ENCODE measurements around the gene GALNT1.

Gene GALNT1

DNA sequence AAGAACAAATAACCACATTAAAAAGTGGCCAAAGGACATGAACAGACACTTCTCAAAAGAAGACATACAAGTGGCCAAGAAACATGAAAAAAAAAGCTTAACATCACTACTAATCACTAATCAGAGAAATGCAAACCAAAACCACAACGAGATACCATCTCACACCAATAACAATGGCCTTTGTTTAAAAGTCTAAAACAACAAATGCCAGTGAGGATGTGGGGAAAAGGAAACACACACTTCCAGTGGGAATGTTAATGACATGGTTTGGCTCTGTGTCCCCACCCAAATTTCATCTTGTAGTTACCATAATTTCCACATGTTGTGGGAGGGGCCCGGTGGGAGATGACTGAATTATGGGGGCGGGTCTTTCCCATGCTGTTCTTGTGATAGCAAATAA lies 147.1 kb downstream of the GALNT1 start:
- DNase-seq, result no peak

DNA sequence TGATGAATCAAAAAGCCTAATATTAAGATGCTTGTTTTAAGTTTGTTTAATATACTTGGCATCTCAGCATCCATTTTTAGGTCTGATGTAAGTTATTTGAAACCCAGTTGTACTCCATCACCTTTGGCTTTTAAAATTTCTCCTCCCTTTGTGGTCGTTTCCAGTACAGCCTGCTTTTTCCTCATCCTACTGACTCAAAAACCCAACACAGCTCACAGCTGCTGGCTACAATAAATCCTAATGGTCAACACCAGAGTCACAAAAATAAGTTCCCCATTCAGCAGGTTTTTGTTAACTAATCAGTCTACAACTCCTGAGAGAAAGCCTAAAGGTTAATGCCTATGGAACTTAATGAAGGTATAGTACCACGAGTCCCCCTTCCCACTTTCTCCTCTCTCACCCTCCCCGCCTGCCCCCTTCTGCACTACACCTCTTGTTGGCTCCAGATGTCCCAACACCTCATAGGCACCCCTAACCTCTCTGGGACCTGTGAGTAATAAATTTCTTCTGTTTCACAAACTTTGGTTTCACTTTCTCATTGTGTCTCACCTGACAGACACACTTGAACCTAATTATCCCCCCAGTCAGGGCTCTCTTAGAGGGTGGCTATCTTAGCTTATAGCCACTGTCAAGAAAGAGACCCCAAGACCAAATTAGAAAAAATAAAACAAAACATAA lies 148.6 kb downstream of the GALNT1 start:
- DNase-seq, result no peak

DNA sequence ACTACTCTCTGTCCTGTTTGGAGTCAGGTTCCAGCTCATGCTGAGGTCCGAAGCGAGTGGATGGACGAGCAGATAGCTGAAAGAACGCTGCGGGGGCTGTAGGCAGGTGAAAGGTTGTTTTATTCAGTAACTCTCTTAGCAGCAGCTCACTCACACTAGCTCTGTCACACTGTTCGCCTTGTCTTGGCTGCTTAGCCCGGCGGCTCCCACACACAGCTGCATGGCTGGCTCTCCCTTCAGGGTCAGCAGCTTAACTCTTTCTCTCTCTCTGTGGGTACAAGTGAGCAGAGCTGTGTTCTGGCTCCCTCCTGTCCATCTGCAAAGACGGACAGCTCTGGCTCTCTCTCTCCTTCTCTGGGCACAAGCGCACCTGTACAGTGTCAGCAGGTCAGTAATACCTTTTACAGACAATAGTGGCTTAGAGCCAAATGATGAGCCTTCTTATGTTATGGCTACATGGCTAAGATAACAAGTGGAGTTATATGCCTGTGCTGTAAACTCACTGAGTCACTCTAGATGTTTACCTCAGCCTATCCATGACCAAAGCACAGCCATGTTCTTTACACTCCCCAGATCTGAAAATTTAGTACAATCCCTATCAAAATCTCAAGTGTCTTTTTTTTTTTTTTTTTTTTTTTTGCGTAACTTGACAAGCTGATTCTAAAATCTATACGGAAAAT lies 149.3 kb downstream of the GALNT1 start:
- DNase-seq, result peak; percentile 3

GRCh38 chr18:35731701-35732100 lies 150.2 kb downstream of the GALNT1 start:
- DNase-seq, result peak; percentile 63

- no peak for DNase-seq
These were observed 150.6 kb downstream of the GALNT1 start for GRCh38 chr18:35732162-35732561.

DNA sequence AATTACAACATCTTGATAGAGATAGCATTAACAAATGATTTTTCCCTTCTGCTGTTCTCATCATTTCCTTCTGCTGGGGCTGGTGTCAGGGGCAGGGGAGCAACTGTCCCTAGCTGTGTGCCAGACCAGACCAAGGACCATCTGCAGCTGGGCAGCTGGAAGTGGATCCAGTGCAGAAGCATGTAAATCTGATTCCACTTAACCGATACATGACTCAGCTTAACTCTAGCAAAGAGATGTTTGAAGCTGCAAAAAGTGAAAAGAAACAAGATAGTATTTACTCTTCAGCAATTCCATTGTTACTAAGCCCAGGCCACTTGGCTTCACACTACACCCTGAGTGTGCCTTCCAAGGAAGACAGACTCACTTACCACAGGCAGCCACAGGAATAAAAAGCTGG lies 151.1 kb downstream of the GALNT1 start:
- no peak for DNase-seq

DNA sequence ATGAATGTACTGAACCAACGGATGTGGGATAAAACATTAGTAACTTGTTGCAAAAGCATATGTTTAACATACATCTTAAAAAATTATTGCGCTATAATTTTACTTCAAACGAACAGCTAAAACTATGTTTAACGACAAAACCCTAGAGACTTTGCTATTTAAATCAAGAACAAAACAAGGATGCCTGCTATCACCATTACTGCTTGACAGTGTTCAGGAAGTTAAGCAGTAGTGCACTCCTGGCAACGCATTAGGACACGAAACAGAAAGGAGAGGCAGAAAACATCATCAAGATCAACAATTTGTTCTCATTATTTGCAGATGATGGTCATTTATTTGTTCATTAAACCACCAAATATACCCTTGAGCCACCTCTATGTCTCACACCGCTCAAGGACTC lies 151.9 kb downstream of the GALNT1 start:
- no peak for DNase-seq

GRCh38 chr18:35736696-35737095 lies 155.2 kb downstream of the GALNT1 start:
- DNase-seq, result no peak

DNA sequence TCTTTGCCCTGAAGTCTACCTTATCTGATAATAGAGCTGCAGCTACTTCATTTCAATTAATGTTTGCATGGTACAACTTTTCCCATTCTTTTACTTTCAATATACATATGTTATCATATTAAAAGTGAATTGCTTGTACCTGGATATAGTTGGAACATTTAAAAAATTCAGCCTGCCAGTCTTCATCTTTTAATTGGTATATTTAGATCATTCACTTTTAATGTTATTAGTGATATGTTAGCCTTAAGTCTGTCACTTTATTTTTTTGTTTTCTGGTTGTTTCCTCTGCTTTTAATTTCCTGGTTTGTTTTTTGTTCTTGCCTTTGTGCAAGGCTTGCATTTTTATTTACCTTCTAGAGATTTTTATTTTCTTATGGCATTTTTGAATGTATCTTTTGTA lies 158.2 kb downstream of the GALNT1 start:
- DNase-seq, result no peak

GRCh38 chr18:35740656-35741055 lies 159.1 kb downstream of the GALNT1 start:
- no peak for DNase-seq

GRCh38 chr18:35743916-35744315 lies 162.4 kb downstream of the GALNT1 start:
- DNase-seq, result no peak

DNA sequence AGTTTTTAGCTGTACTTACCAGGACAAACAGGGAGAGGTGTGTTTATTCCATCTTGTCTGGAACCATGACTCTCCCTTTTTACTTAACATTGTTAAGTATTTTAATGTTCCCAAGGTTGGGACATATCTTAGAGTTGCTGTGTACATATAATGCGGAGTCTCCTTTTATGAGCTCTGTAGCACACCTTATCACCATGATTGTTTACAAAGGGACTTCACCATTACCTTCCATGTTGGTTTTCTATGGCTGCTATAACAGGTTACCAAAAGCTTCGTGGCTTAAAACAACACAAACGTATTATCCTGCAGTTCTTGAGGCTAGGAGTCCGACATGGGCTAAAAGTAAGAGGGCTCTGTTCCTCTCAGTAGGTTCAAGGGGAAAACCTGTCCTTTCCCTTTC lies 164.3 kb downstream of the GALNT1 start:
- DNase-seq, result no peak

DNA sequence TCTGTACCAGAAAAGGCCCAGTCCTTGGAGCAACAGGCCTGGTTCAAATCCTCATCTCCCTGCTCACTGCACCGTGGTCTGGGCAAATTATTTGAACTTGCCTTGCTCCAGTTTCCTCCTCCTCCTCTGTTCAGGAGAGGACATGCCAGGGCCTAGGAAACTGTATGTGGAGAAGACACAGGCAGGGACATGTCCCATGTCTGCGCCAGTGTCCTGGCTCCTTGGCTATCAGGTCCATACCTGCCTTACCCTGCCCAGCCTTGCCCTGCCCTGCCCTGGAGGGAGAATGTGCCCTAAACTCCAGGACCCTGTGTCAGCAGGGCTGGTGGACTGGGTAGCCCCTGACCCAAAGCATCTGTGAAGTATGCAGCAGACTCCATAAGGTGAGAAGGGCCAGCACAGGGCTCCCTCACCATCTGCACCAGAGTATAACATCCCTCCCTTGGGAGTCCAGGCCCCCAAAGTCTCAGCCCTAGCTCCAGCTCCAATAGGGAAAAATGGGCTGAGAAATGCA lies 165.3 kb downstream of the GALNT1 start:
- no peak for DNase-seq

DNA sequence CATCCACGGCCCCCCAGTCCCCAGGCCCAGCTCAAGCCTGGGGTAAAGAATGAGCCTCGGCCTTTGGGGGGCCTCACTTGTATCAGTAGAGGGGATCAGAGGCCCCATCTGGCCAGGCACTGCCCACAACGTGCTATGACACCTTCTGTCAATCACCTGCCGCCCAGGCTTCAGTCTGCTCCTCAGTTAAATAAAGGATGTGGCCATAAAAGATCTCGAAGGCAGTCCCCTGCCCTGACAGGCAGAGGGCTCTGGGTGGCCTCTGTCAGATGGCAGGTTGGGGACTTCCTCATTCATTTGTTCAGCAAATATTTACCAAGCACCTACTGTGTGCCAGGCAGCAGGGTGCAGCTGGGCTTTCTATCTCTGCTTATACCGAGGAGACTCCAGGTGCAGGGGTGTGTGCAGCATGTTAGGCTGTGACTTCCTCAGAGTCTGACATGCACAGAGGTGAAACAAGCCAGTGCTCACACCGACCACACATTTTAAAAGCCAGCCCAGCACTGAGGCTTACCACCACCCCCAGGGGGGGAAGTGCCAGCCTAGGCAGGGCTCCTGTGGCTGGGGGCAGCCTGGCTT lies 166.4 kb downstream of the GALNT1 start:
- DNase-seq, result no peak

DNA sequence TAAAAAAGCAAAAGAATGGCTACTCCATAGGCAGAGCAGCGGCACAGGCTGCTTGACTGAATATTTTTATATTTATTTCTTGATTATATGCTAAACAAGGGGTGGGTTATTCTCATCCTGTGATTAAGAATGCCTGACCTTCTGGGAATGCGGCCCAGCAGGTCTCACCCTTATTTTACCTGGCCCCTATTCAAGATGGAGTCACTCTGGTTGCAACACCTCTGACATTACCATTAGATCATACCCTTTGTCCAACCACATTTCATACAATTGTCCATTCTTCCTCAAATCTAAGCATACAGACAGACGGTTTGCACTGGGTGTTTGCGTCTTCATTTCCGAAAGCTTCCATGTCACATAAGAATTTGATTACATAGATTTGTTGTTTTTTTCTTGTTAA lies 168.2 kb downstream of the GALNT1 start:
- no peak for DNase-seq

GRCh38 chr18:35750929-35751328 lies 169.4 kb downstream of the GALNT1 start:
- no peak for DNase-seq

GRCh38 chr18:35753306-35753910 lies 171.9 kb downstream of the GALNT1 start:
- DNase-seq, result peak; percentile 17

DNA sequence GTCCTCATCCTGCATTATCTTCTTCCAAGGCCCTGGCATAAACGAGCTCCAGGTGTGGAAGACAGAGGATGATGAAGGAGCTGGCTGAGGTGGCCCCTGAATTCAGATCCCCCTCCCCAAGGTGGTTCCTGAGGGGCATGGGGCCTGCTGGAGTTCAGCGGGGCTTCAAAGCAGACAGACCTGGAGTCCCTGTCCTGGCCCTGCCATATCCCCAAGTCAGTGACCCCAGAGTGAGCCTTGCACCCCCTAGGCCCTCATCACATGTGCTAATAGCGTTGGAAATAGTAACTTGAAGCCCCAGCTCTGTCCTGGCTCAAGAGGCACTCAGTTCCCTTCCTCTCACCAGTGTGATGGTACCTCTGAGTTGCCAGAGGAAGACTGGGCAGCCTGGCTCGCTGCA lies 172.9 kb downstream of the GALNT1 start:
- no peak for DNase-seq

- DNase-seq, result no peak
These were observed 173.8 kb downstream of the GALNT1 start for GRCh38 chr18:35755369-35755768.

DNA sequence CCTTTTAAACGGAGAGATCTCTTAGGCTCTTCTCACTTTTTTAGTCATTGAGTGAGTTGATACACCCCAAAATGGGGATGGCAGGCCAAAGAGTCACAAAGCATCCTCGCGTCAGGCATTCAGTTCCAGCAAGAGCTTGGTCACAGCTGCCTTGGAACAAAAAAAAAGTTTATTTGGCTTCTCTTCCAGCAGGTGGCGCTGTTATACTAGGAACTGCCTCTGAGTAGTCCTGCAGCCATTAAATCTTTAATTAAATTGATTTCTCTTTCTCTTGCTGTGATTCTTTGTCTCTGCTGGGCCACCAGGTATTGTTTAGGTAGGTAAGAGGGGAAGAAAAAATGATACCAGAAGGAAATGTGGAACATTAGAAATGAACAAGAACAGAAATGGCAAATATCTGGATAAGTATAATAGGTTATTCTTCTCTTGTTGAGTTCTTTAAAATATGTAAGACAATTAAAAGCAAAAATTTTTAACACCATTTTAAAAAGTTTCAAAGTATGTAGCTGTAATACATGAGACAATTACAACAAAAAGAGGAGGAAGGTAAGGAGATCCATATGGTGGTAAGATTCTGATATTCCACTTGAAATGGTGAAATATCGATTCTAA lies 175.1 kb downstream of the GALNT1 start:
- peak; percentile 52 for DNase-seq
